Motor neuron (in vitro differentiated cells): ENCODE data around the gene VEPH1. TPM values are rescaled to one million over a fixed set of nuclear protein-coding genes. Genes with fewer than 3 reads are reported as not detected.
A peak's percentile ranks its signal among the peaks of the same experiment; 100 is the strongest.

Source experiments
- ATAC-seq, 8 experiments: fragments of 200-7000 bp; cut with Tn5 transposase; replicated peaks in 6 of 8; 2 replicates each; pipeline ENCODE4 v1.8.0; 2021; ENCODE audit warnings: mild to moderate bottlenecking in 8 of 8, moderate library complexity in 8 of 8
- H3K27ac ChIP-seq, 2 donors: fragments of 250-450 bp; sonication (Bioruptor Pico); 2 replicates each; pipeline ENCODE4 v1.9.0; 2021; ENCODE audit warnings: antibody characterized with exemption in 2 of 2, mild to moderate bottlenecking in 2 of 2, moderate library complexity in 1 of 2
- H3K4me1 ChIP-seq, 2 donors: fragments of 250-450 bp; sonication (Bioruptor Pico); replicated peaks in 1 of 2; 2 replicates each; pipeline ENCODE4 v1.6.1; 2021; ENCODE audit warnings: antibody characterized with exemption in 2 of 2, mild to moderate bottlenecking in 2 of 2, moderate library complexity in 1 of 2
- H3K4me3 ChIP-seq, 5 donors: fragments of 250-450 bp; sonication (Bioruptor Pico); 2 replicates each; pipeline ENCODE4 v1.9.0; 2021; ENCODE audit warnings: antibody characterized with exemption in 5 of 5, mild to moderate bottlenecking in 5 of 5, moderate library complexity in 4 of 5
- WGBS, 10 experiments: fragments of 450-650 bp; shearing (Covaris generic); methylation state at CpG; one replicate each; pipeline ENCODE4 v1.0.0; 2022; 5-methylcytosine and 5-hydroxymethylcytosine counted together
- in situ Hi-C, 9 experiments: fragments of 400-800 bp; cut with MboI; loops; one replicate each; pipeline ENCODE4 v1.15.0; 2021; ENCODE audit warnings: low sequenced_read_pairs in 9 of 9, low pct_unique_long_range_greater_than_20kb in 2 of 9; ENCODE audit not compliant: unreplicated experiment in 9 of 9
- total RNA-seq, 8 experiments: library from RNA; unstranded; fragments of 300-600 nt; gene quantifications; 2 replicates each; pipeline versions ENCODE4 v1.2.3 to v1.2.4, GENCODE V29; 2022

VEPH1 gene
- total RNA-seq, 8 experiments from 2014 or later, result 0.42 to 7.1 (median 3.7) TPM

GRCh38 chr3:157310329-157311052 lies 192.7 kb downstream of the VEPH1 start:
- 0 to 100% (median 87%) methylated on average over 1 to 6 of the region's 6 CpGs for WGBS, 10 experiments
- Histone ChIP-seq H3K4me1 (no peaks in the 10 kb centered on the region), H3K4me3 (no peak overlapping the region), H3K27ac (no peak overlapping the region)
- in situ Hi-C loops, result no loop called here
- no peak for ATAC-seq

GRCh38 chr3:157306502-157306901 lies 196.7 kb downstream of the VEPH1 start:
- in situ Hi-C loops, result no loop called here

GRCh38 chr3:157305392-157305791 lies 197.8 kb downstream of the VEPH1 start:
- H3K27ac ChIP-seq, result no peak overlapping the region
- H3K4me1 ChIP-seq, result no peaks in the 10 kb centered on the region
- H3K4me3 ChIP-seq, result no peak overlapping the region
- WGBS, 10 experiments, result 0 to 100% (median 60%) methylated on average over 1 to 3 of the region's 4 CpGs; no CpG with 5 or more reads in 3 of the 10 experiments
- no peak for ATAC-seq
- in situ Hi-C loops, result no loop called here

More at GRCh38 chr3:157306502-157306901, 196.7 kb downstream of the VEPH1 start:
- Histone ChIP-seq H3K27ac (no peak overlapping the region), H3K4me3 (no peak overlapping the region), H3K4me1 (no peaks in the 10 kb centered on the region)
- 13 to 93% (median 52%) methylated on average over 1 to 2 of the region's 2 CpGs for WGBS, 10 experiments
- ATAC-seq, result peak in 1 of 8 experiments; percentile 70

GRCh38 chr3:157301755-157302154 lies 201.5 kb downstream of the VEPH1 start:
- in situ Hi-C loops, result no loop called here
- no peak for ATAC-seq
- Histone ChIP-seq H3K4me3 (no peak overlapping the region), H3K4me1 (no peaks in the 10 kb centered on the region), H3K27ac (no peak overlapping the region)
- 67 to 100% (median 90%) methylated on average over 1 to 2 of the region's 2 CpGs; no CpG with 5 or more reads in 1 of the 10 experiments for WGBS, 10 experiments

DNA sequence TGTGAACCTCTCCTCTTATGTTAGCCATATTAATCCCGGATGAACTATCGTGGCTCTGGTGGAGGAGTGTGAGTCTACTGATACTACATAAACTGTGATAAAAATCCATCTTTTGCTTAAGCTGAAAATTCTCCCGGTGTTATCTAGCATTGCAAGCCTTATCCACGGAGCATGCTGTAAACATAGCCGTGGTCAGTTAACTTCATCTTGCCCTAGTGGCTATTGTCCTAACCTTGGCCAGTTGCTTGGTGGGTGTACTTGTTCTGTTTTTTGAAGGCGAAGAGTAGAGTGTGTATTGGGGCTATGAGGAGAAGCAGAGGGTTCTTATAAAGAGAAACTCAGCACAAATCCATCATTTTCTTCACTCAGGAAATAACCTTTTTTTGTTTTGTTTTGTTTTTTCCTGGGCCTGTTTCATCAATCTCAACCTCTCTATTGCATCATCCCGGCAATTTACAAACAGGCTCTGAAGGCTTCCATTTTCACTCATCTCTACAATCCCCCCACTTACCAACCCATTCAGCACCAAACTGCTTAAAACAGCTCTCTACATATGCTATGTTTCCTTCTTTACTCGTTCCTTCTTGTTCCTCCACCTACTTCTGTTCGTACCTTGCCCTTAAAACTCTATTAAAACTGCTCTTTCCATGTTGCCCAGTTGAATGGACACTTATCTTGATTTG lies 202.1 kb downstream of the VEPH1 start:
- H3K27ac ChIP-seq, result no peak overlapping the region
- WGBS, 10 experiments, result 80 to 100% (median 95%) methylated on average over 3 to 8 of the region's 9 CpGs
- H3K4me1 ChIP-seq, result no peaks in the 10 kb centered on the region
- in situ Hi-C loops, result no loop called here
- ATAC-seq, result no peak
- H3K4me3 ChIP-seq, result no peak overlapping the region

- no peak for ATAC-seq
- Histone ChIP-seq H3K4me1 (no peaks in the 10 kb centered on the region), H3K4me3 (no peak overlapping the region), H3K27ac (no peak overlapping the region)
- WGBS, 10 experiments, result 39 to 100% (median 83%) methylated on average over 1 to 2 of the region's 2 CpGs
- in situ Hi-C loops, result no loop called here
These were observed 203.1 kb downstream of the VEPH1 start for GRCh38 chr3:157300094-157300493.

GRCh38 chr3:157297328-157297915 lies 205.8 kb downstream of the VEPH1 start:
- peak in 4 of 8 experiments; percentile 50 to 86 (median 77) for ATAC-seq
- in situ Hi-C loops, result no loop called here
- no peaks in the 10 kb centered on the region for H3K4me1 ChIP-seq
- H3K4me3 ChIP-seq, result no peak overlapping the region
- H3K27ac ChIP-seq, result no peak overlapping the region
- 25 to 96% (median 83%) methylated on average over 2 to 6 of the region's 6 CpGs for WGBS, 10 experiments

DNA sequence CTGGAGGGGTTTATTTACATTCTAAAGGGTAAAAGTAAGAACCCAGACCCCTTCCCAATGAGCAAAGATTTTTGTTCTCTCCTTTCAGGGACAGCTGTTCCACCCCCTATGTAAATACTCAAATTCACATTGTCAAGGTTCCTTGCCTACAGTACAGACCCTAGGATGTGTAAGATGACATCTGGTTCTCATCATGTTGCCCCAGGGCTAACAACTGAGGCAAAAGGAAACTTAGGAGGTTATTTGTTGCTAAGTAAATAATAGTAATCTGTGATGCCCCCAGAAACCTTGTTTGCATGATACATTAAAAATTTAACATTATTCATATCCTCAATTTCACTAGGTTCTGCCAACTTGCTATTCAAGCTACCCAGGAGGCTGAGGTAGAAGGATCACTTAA lies 208.3 kb downstream of the VEPH1 start:
- Histone ChIP-seq H3K27ac (no peak overlapping the region), H3K4me3 (no peak overlapping the region), H3K4me1 (no peaks in the 10 kb centered on the region)
- peak in 1 of 8 experiments; percentile 49 for ATAC-seq
- in situ Hi-C loops, result no loop called here

- Histone ChIP-seq H3K27ac (no peak overlapping the region), H3K4me3 (no peak overlapping the region), H3K4me1 (no peaks in the 10 kb centered on the region)
- no peak for ATAC-seq
- in situ Hi-C loops, result no loop called here
- 0 to 67% (median 40%) methylated on average over 1 of the region's 1 CpG; no CpG with 5 or more reads in 2 of the 10 experiments for WGBS, 10 experiments
These were observed 208.7 kb downstream of the VEPH1 start for GRCh38 chr3:157294491-157294890.

GRCh38 chr3:157290766-157291165 lies 212.4 kb downstream of the VEPH1 start:
- 0 to 90% (median 39%) methylated on average over 2 of the region's 2 CpGs; no CpG with 5 or more reads in 1 of the 10 experiments for WGBS, 10 experiments
- in situ Hi-C loops, result no loop called here
- peak in 3 of 8 experiments; percentile 29 to 87 (median 55) for ATAC-seq

GRCh38 chr3:157285966-157286365 lies 217.2 kb downstream of the VEPH1 start:
- no peaks in the 10 kb centered on the region for H3K4me1 ChIP-seq
- H3K27ac ChIP-seq, result no peak overlapping the region
- ATAC-seq, result no peak
- no peak overlapping the region for H3K4me3 ChIP-seq
- in situ Hi-C loops, result no loop called here
- WGBS, 10 experiments, result 56 to 100% (median 95%) methylated on average over 1 to 2 of the region's 2 CpGs; no CpG with 5 or more reads in 5 of the 10 experiments

More at GRCh38 chr3:157290766-157291165, 212.4 kb downstream of the VEPH1 start:
- Histone ChIP-seq H3K4me1 (no peaks in the 10 kb centered on the region), H3K27ac (no peak overlapping the region), H3K4me3 (no peak overlapping the region)

DNA sequence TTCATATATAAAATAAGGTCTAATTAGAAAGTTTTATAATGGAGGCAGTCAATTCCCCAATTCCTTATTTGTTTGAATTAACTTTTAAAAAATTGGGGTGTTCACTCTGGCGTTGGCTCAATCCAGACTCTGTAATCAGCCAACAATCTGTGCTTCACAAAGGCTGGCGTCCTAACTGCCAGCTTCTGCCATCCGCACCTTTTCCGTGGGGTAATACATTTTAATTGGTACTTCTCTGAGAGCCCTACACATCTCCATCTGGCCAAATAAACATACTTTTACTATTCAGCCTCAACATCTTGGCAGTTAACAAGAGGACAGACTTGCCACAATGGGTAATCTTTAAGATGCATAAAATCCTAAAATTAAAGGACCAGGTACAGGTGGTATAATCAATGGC lies 218.1 kb downstream of the VEPH1 start:
- no peak for ATAC-seq
- 63 to 100% (median 91%) methylated on average over 1 to 4 of the region's 4 CpGs; no CpG with 5 or more reads in 2 of the 10 experiments for WGBS, 10 experiments
- Histone ChIP-seq H3K4me1 (no peaks in the 10 kb centered on the region), H3K27ac (no peak overlapping the region), H3K4me3 (no peak overlapping the region)
- in situ Hi-C loops, result no loop called here

GRCh38 chr3:157284688-157285087 lies 218.5 kb downstream of the VEPH1 start:
- Histone ChIP-seq H3K4me3 (no peak overlapping the region), H3K27ac (no peak overlapping the region), H3K4me1 (no peaks in the 10 kb centered on the region)
- 25 to 100% (median 81%) methylated on average over 1 of the region's 1 CpG for WGBS, 10 experiments
- in situ Hi-C loops, result no loop called here
- ATAC-seq, result no peak
